AG04450 (cell line): ENCODE measurements around the gene SNX32. TPM values are rescaled to one million over a fixed set of nuclear protein-coding genes. Genes with fewer than 3 reads are reported as not detected.

Source experiments
- CTCF ChIA-PET: fragments of 300-600, 350-600 bp; formaldehyde crosslinking; extraction: SDS; loops from one replicate; lab custom pipeline; 2022; ENCODE audit warnings: antibody characterized with exemption, inconsistent platforms; lab: Charles Lee
- POLR2A ChIA-PET: fragments of 350-600 bp; formaldehyde crosslinking; extraction: SDS; loops from one replicate; lab custom pipeline; 2021; ENCODE audit warnings: antibody characterized with exemption, inconsistent platforms; lab: Yijun Ruan, JAX
- DNase-seq: peaks from one replicate; pipeline ENCODE4 v3.0.0-alpha.2; 2011; ENCODE audit warnings: low read depth, low spot score
- H3K27ac ChIP-seq: one replicate; pipeline ENCODE4 v1.5.1; 2012; ENCODE audit warnings: low read depth, low read length, control low read depth
- H3K27me3 ChIP-seq: one replicate; pipeline ENCODE4 v1.6.0; 2012; ENCODE audit warnings: low read length; ENCODE audit not compliant: control insufficient read depth, insufficient read depth
- H3K4me3 ChIP-seq: 2 replicates; pipeline ENCODE4 v1.5.1; 2011; ENCODE audit warnings: mild to moderate bottlenecking, low read depth, low read length, control low read depth
- H3K9me3 ChIP-seq: 2 replicates; pipeline ENCODE4 v1.5.1; 2012; ENCODE audit warnings: low read length; ENCODE audit not compliant: control insufficient read depth, insufficient read depth
- polyA plus RNA-seq: library from polyadenylated mRNA; depleted of rRNA; stranded (reverse); fragments of >200 nt; gene quantifications from 2 replicates; pipeline ENCODE4 v1.2.3, GENCODE V29; 2011
- TF ChIP-seq, protein P1 (sequence below): IDR thresholded peaks from 2 replicates; pipeline ENCODE4 v1.5.1; 2011; ENCODE audit warnings: low read depth, low read length, control low read depth, inconsistent platforms

The SNX32 gene
- polyA plus RNA-seq, 1 experiment, result 0.30 TPM

GRCh38 chr11:65787649-65788622 is 45.8 kb upstream of the SNX32 start:
- H3K4me3 ChIP-seq, result no peak overlapping the region
- peaks cover 66% of the 10 kb centered on the region for H3K27me3 ChIP-seq
- H3K27ac ChIP-seq, result no peak overlapping the region
- TF ChIP-seq, protein P1, sequence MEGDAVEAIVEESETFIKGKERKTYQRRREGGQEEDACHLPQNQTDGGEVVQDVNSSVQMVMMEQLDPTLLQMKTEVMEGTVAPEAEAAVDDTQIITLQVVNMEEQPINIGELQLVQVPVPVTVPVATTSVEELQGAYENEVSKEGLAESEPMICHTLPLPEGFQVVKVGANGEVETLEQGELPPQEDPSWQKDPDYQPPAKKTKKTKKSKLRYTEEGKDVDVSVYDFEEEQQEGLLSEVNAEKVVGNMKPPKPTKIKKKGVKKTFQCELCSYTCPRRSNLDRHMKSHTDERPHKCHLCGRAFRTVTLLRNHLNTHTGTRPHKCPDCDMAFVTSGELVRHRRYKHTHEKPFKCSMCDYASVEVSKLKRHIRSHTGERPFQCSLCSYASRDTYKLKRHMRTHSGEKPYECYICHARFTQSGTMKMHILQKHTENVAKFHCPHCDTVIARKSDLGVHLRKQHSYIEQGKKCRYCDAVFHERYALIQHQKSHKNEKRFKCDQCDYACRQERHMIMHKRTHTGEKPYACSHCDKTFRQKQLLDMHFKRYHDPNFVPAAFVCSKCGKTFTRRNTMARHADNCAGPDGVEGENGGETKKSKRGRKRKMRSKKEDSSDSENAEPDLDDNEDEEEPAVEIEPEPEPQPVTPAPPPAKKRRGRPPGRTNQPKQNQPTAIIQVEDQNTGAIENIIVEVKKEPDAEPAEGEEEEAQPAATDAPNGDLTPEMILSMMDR, result no peak
- ChIA-PET CTCF (interaction anchor here (0.9 to 1.2 kb wide), 2 partner anchors 8 to 76 kb away, joined by 5 to 7 read pairs; partner anchors contain the start of gene KAT5), POLR2A (no interaction called here)
- no peak for DNase-seq
- H3K9me3 ChIP-seq, result no peaks in the 10 kb centered on the region; the same call in 1 of the 2 replicates

GRCh38 chr11:65788821-65789220 is 44.9 kb upstream of the SNX32 start:
- DNase-seq, result no peak
- ChIA-PET POLR2A (no interaction called here), CTCF (interaction anchor here (0.9 to 1.2 kb wide), 2 partner anchors 9 to 77 kb away, joined by 5 to 7 read pairs; partner anchors contain the start of gene KAT5)
- TF ChIP-seq, protein P1, result no peak
- H3K9me3 ChIP-seq, result no peaks in the 10 kb centered on the region; the same call in 1 of the 2 replicates
- H3K4me3 ChIP-seq, result no peak overlapping the region
- peaks cover 71% of the 10 kb centered on the region for H3K27me3 ChIP-seq
- H3K27ac ChIP-seq, result no peak overlapping the region

DNA sequence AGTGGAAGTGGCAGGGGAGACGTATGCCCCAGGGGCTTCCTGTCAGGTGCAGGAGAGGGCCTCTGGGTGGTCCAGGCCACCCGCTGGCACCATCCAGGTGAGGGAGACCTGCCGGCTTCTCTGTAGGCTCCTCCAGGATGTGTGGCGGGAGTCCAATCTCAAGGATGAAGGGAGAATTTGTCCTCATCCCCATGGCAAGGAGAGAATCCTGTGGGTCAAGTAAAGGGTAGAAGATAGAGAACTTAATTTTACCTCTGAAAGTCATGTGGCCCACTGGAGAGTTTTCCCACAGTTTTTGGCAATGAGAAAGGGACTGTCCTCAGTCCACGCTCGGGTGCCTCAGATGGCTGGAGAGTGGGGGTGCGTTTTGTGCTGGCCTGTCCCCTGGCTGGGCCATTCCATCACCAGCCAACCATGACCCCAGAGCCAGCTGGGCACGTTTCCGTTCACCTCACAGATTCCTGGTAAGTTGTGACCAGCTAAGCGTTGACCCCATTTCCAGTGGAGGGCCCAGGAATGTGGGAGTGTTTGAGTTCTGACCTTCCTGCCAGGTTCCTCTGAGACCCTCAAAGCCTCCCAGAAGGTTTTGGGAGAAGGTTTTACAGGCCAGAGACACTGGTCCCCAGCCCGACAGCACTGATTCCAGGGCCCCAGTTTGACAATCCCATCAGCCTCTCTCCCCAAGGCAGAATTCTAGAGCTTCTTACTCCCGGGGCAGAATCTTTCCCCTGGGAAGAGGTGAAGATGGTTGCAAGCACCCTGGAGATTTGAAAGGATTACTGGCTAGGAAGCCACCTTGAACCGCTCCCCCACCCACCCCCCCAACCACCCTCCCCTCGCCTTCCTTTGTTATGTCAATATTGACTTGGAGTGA is 44.3 kb upstream of the SNX32 start:
- Histone ChIP-seq H3K9me3 (no peaks in the 10 kb centered on the region; the same call in 1 of the 2 replicates), H3K4me3 (no peak overlapping the region), H3K27me3 (peaks cover 71% of the 10 kb centered on the region), H3K27ac (no peak overlapping the region)
- ChIA-PET POLR2A (interaction anchor here (0.5 kb wide), 1 partner anchor 20 kb away, joined by 6 read pairs; no protein-coding TSS in a partner anchor), CTCF (interaction anchor here (0.9 to 1.2 kb wide), 4 partner anchors 10 to 78 kb away, joined by 3 to 9 read pairs (median 6); partner anchors contain the start of gene KAT5)
- TF ChIP-seq, protein P1, result no peak
- no peak for DNase-seq

DNA sequence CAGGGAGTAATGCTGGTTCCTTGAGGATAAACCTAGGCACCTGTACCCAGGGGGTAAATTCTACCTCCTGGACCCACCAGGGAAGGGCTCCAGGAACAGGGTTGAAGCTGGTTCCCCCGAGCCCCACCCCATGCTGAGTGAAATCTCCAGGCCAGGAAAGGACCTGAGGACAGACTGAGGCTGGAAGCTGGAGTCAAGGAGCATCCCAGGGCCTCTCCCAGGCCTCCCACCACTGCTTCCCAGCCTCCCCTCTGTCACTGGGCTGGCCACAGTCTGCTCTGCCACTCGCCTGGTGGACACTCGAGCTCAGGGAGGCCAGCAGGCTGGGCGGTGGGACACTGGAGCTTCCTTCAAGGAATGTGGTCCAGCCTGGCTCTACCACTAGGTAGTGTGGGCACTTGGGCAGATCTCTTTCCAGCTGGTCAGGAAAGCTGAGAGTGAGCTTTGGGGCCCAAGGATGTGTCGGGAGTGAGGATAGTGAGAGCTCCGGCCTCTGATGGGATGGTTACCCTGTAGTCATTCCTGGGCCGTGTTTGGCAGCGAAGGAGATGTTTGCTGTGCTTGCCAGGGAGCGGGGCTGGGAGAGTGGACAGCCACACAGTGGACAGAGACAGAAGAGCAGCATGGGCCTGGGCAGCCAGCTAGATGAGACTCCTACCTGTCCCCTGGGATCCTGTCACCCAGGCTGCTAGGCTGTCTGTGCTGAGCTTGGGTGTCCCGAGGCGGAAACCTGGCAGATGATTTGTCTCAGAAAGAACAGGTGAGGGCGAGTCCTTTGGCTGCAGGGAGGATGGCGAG is 43.5 kb upstream of the SNX32 start:
- no peak for DNase-seq
- CTCF ChIA-PET, result interaction anchor here (0.9 to 1.1 kb wide), 2 partner anchors 10 to 21 kb away, joined by 3 to 9 read pairs; no protein-coding TSS in a partner anchor
- H3K27ac ChIP-seq, result no peak overlapping the region
- TF ChIP-seq, protein P1, result no peak
- POLR2A ChIA-PET, result interaction anchor here (1.0 kb wide), 1 partner anchor 70 kb away, joined by 3 read pairs; the partner anchor contains the start of gene RNASEH2C
- no peak overlapping the region for H3K4me3 ChIP-seq
- no peaks in the 10 kb centered on the region; the same call in 1 of the 2 replicates for H3K9me3 ChIP-seq
- peaks cover 73% of the 10 kb centered on the region for H3K27me3 ChIP-seq
